Fibroblast of lung (primary cell): Measurements from ENCODE around the gene JUND. TPM values are rescaled to one million over a fixed set of nuclear protein-coding genes. Genes with fewer than 3 reads are reported as not detected.

Experiments
- DNase-seq, 2 donors: peaks; one replicate each; pipeline versions ENCODE4 v3.0.0 to v3.0.0-alpha.2; 2010; ENCODE audit warnings: low read depth in 2 of 2
- H2AFZ ChIP-seq: 2 replicates; pipeline ENCODE4 v1.5.1; 2012; ENCODE audit warnings: low read length, control low read depth, inconsistent platforms
- H3K27ac ChIP-seq: 2 replicates; pipeline ENCODE4 v1.5.1; 2011; ENCODE audit warnings: low read length, control low read depth; ENCODE audit not compliant: insufficient read depth
- H3K27me3 ChIP-seq: 2 replicates; pipeline ENCODE4 v1.5.1; 2011; ENCODE audit warnings: mild to moderate bottlenecking, low read length; ENCODE audit not compliant: control insufficient read depth, insufficient read depth
- H3K36me3 ChIP-seq: 2 replicates; pipeline ENCODE4 v1.5.1; 2011; ENCODE audit warnings: low read length; ENCODE audit not compliant: control insufficient read depth, insufficient read depth
- H3K4me1 ChIP-seq: 2 replicates; pipeline ENCODE4 v1.5.1; 2011; ENCODE audit warnings: low read length; ENCODE audit not compliant: control insufficient read depth, insufficient read depth; ENCODE audit errors: extremely low read depth
- H3K4me2 ChIP-seq: 2 replicates; pipeline ENCODE4 v1.5.1; 2011; ENCODE audit warnings: low read length, control low read depth; ENCODE audit not compliant: insufficient read depth; ENCODE audit errors: extremely low read depth
- H3K4me3 ChIP-seq, 4 experiments: fragments of 200-600 bp in 1 of 4; sonication (generic) in 1 of 4; replicated peaks in 1 of 4; 2 replicates each; pipeline ENCODE4 v1.5.1; 2011 to 2016; ENCODE audit warnings: low read length in 4 of 4, low read depth in 3 of 4, mild to moderate bottlenecking in 3 of 4, control low read depth in 2 of 4, inconsistent platforms in 1 of 4, mixed read lengths in 1 of 4; ENCODE audit not compliant: insufficient read depth in 1 of 4; ENCODE audit errors: control extremely low read depth in 1 of 4
- H3K79me2 ChIP-seq: 2 replicates; pipeline ENCODE4 v1.5.1; 2012; ENCODE audit warnings: mild to moderate bottlenecking, low read length, inconsistent platforms; ENCODE audit not compliant: control insufficient read depth, insufficient read depth
- H3K9ac ChIP-seq: 2 replicates; pipeline ENCODE4 v1.5.1; 2011; ENCODE audit warnings: mild to moderate bottlenecking, low read length, control low read depth; ENCODE audit not compliant: insufficient read depth
- H3K9me3 ChIP-seq: 2 replicates; pipeline ENCODE4 v1.5.1; 2012; ENCODE audit warnings: low read depth, low read length; ENCODE audit not compliant: control insufficient read depth, insufficient read depth
- H4K20me1 ChIP-seq: 2 replicates; pipeline ENCODE4 v1.5.1; 2011; ENCODE audit warnings: low read length; ENCODE audit not compliant: control insufficient read depth, insufficient read depth; ENCODE audit errors: extremely low read depth
- CTCF ChIP-seq, 2 donors: IDR thresholded peaks in 1 of 2; conservative IDR thresholded peaks in 1 of 2; 1 replicate in 1 of 2; 2 replicates in 1 of 2; pipeline ENCODE4 v1.5.1; 2011 to 2012; ENCODE audit warnings: low read length in 2 of 2, control low read depth in 1 of 2, inconsistent platforms in 1 of 2, low read depth in 1 of 2, mild to moderate bottlenecking in 1 of 2
- EZH2 ChIP-seq: IDR thresholded peaks from 2 replicates; pipeline ENCODE4 v1.5.1; 2012; ENCODE audit warnings: low read length, control low read depth, mild to moderate bottlenecking; ENCODE audit errors: missing control alignments
- polyA plus RNA-seq, 2 donors: library from polyadenylated mRNA; depleted of rRNA in 1 of 2; stranded (reverse) in 1 of 2; unstranded in 1 of 2; fragments of >200 nt; gene quantifications; 2 replicates each; pipeline ENCODE4 v1.2.1, GENCODE V29; 2011 to 2012; ENCODE audit warnings: missing spikeins in 1 of 2
- total RNA-seq: library from RNA; depleted of rRNA; stranded (reverse); fragments of >200 nt; gene quantifications from 2 replicates; pipeline ENCODE4 v1.2.1, GENCODE V29; 2014

The JUND gene
- total and polyA plus RNA-seq, 2 donors (not counting 1 experiment from before 2014, with no cell fraction given), result 65.8 to 166 TPM

- H3K4me2 ChIP-seq, result no peak overlapping the region
- H4K20me1 ChIP-seq, result no peaks in the 10 kb centered on the region
- H3K27me3 ChIP-seq, result no peaks in the 10 kb centered on the region
- no peaks in the 10 kb centered on the region for H3K79me2 ChIP-seq
- peaks cover 19% of the 10 kb centered on the region for H3K4me1 ChIP-seq
- H2AFZ ChIP-seq, result no peak overlapping the region
- no peak for DNase-seq
- no peak for TF ChIP-seq CTCF (conservative IDR thresholded peaks at IDR 0.05 in 1 of 2, IDR thresholded peaks at IDR 0.05 in 1 of 2; ENCODE audit: low read depth in 1 of 2, low read length in 2 of 2)
- TF ChIP-seq EZH2, result no peak
- H3K27ac ChIP-seq, result no peak overlapping the region
- no peaks in the 10 kb centered on the region for H3K36me3 ChIP-seq
- H3K9ac ChIP-seq, result no peak overlapping the region
- H3K4me3 ChIP-seq, result no peak overlapping the region
- H3K9me3 ChIP-seq, result no peaks in the 10 kb centered on the region
These were observed 18.2 kb upstream of the JUND start for GRCh38 chr19:18299654-18300053.

DNA sequence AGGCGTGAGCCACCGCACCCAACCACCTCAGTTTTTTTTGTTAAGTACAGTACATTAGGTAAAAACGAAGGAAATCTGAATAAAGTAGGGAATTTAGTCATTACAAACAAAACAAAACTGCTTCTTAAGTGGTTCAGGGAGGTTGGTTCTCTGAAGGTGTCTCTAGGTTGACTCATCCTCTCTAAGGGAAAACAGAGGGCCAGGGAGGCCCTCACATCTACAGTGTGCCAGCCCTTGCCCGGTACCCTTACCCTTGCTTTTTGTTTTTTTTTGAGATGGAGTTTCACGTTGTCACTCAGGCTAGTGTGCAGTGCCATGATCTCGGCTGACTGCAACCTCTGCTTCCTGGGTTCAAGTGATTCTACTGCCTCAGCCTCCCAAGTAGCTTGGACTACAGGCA lies 17.2 kb upstream of the JUND start:
- Histone ChIP-seq H3K27ac (no peak overlapping the region), H4K20me1 (no peaks in the 10 kb centered on the region), H3K9ac (no peak overlapping the region), H2AFZ (no peak overlapping the region), H3K36me3 (no peaks in the 10 kb centered on the region), H3K27me3 (no peaks in the 10 kb centered on the region), H3K79me2 (no peaks in the 10 kb centered on the region), H3K4me1 (peaks cover 10% of the 10 kb centered on the region), H3K9me3 (no peaks in the 10 kb centered on the region), H3K4me3 (no peak overlapping the region), H3K4me2 (no peak overlapping the region)
- TF ChIP-seq EZH2 (no peak), CTCF (conservative IDR thresholded peaks at IDR 0.05 in 1 of 2, IDR thresholded peaks at IDR 0.05 in 1 of 2; ENCODE audit: low read depth in 1 of 2, low read length in 2 of 2) (no peak)
- peak in 1 of 2 donors; percentile 45 for DNase-seq

- TF ChIP-seq EZH2 (no peak), CTCF (conservative IDR thresholded peaks at IDR 0.05 in 1 of 2, IDR thresholded peaks at IDR 0.05 in 1 of 2; ENCODE audit: low read depth in 1 of 2, low read length in 2 of 2) (no peak)
- Histone ChIP-seq H3K4me2 (no peak overlapping the region), H3K27me3 (no peaks in the 10 kb centered on the region), H4K20me1 (no peaks in the 10 kb centered on the region), H3K36me3 (no peaks in the 10 kb centered on the region), H3K79me2 (no peaks in the 10 kb centered on the region), H3K9me3 (no peaks in the 10 kb centered on the region), H3K27ac (no peak overlapping the region), H3K9ac (no peak overlapping the region), H3K4me1 (peaks cover 19% of the 10 kb centered on the region), H2AFZ (no peak overlapping the region), H3K4me3 (no peak overlapping the region)
- DNase-seq, result no peak
These were observed 15.9 kb upstream of the JUND start for GRCh38 chr19:18297308-18297707.
